HG03521 (cell line): ENCODE measurements around the gene NCAPD3.
"Not testable (repeated sequence)": the region's sequence is repeated elsewhere in the genome, so short reads cannot be mapped to it uniquely, and the experiment has no call there.

Source experiments
- ATAC-seq: cut with Tn5 transposase; IDR thresholded peaks from one replicate; pipeline ENCODE4 v1.9.1; 2021; ENCODE audit warnings: mild to moderate bottlenecking, moderate library complexity; ENCODE audit not compliant: unreplicated experiment

NCAPD3 gene

GRCh38 chr11:134140961-134141490 lies 82.7 kb downstream of the NCAPD3 start:
- ATAC-seq, result no peak

GRCh38 chr11:134139873-134140331 lies 83.9 kb downstream of the NCAPD3 start:
- ATAC-seq, result no peak

GRCh38 chr11:134139303-134139872 lies 84.4 kb downstream of the NCAPD3 start:
- no peak for ATAC-seq

GRCh38 chr11:134138376-134138775 lies 85.4 kb downstream of the NCAPD3 start:
- ATAC-seq, result no peak

GRCh38 chr11:134134167-134134566 lies 89.6 kb downstream of the NCAPD3 start:
- no peak for ATAC-seq

GRCh38 chr11:134132808-134133207 lies 91.0 kb downstream of the NCAPD3 start:
- no peak for ATAC-seq

GRCh38 chr11:134131628-134132244 lies 92.0 kb downstream of the NCAPD3 start:
- ATAC-seq, result no peak

GRCh38 chr11:134126217-134126822 lies 97.4 kb downstream of the NCAPD3 start:
- ATAC-seq, result no peak

- no peak for ATAC-seq
Observed at GRCh38 chr11:134125507-134125906, 98.3 kb downstream of the NCAPD3 start.

GRCh38 chr11:134124660-134125451 lies 98.9 kb downstream of the NCAPD3 start:
- ATAC-seq, result no peak

- no peak for ATAC-seq
Observed at GRCh38 chr11:134120921-134121526, 102.7 kb downstream of the NCAPD3 start.

- ATAC-seq, result no peak
Observed at GRCh38 chr11:134120143-134120850, 103.5 kb downstream of the NCAPD3 start.

- no peak for ATAC-seq
Observed at GRCh38 chr11:134119094-134119493, 104.7 kb downstream of the NCAPD3 start.

- no peak for ATAC-seq
Observed at GRCh38 chr11:134118006-134118405, 105.8 kb downstream of the NCAPD3 start.

GRCh38 chr11:134116210-134116609 lies 107.6 kb downstream of the NCAPD3 start:
- ATAC-seq, result no peak

GRCh38 chr11:134113787-134114186 lies 110.0 kb downstream of the NCAPD3 start:
- not testable (repeated sequence) for ATAC-seq

GRCh38 chr11:134110252-134110815 lies 113.4 kb downstream of the NCAPD3 start:
- no peak for ATAC-seq
